HepG2 (cell line): ENCODE results near the gene CCSER2. TPM values are rescaled to one million over a fixed set of nuclear protein-coding genes. Genes with fewer than 3 reads are reported as not detected.
"Not testable (repeated sequence)": the region's sequence is repeated elsewhere in the genome, so short reads cannot be mapped to it uniquely, and the experiment has no call there.

Source experiments
- ATAC-seq: fragments of 200-7000 bp; cut with Tn5 transposase; 3 replicates; pipeline ENCODE4 v1.9.1; 2020; ENCODE audit warnings: mild to moderate bottlenecking, moderate library complexity
- BruUV-seq: library from RNA; stranded (reverse); fragments of 400-500 nt; replicated peaks from 2 replicates; lab custom pipeline; 2021; lab: Mats Ljungman, UMichigan
- CTCF ChIA-PET: fragments of 300-600 bp; formaldehyde crosslinking; extraction: SDS; loops from one replicate; lab custom pipeline; 2021; ENCODE audit warnings: low total read pairs, inconsistent platforms, low intra/inter-chr PET ratio; lab: Yijun Ruan, JAX
- POLR2A ChIA-PET: fragments of 350-600 bp; sonication (Branson Sonifier 250); formaldehyde crosslinking; loops from one replicate; lab custom pipeline; 2020; ENCODE audit warnings: antibody characterized with exemption, inconsistent platforms; lab: Yijun Ruan, JAX
- DNase-seq: peaks from one replicate; pipeline ENCODE4 v3.0.0-alpha.2; 2015; ENCODE audit warnings: low spot score
- FAIRE-seq: peaks from 3 replicates; lab custom pipeline; 2011; peaks lifted over from hg19 to GRCh38; lab: Jason Lieb, UNC
- H2AFZ ChIP-seq: one replicate; pipeline ENCODE4 v1.6.1; 2011; ENCODE audit warnings: low read length, inconsistent platforms
- H3K27ac ChIP-seq: fragments of 300-600 bp; 3 replicates; pipeline ENCODE4 v1.8.0; 2011; ENCODE audit warnings: mixed run types, mild to moderate bottlenecking, mixed read lengths, low read length, inconsistent platforms; ENCODE audit not compliant: insufficient read depth; ENCODE audit errors: extremely low read length
- H3K27me3 ChIP-seq, 2 experiments: fragments of 200-600 bp in 1 of 2; 2 replicates in 1 of 2; 3 replicates in 1 of 2; pipeline versions ENCODE4 v1.6.0 to v1.8.0; 2011; ENCODE audit warnings: low read length in 2 of 2, mild to moderate bottlenecking in 2 of 2, moderate library complexity in 2 of 2, inconsistent platforms in 1 of 2; ENCODE audit not compliant: insufficient read depth in 2 of 2, control insufficient read depth in 1 of 2
- H3K36me3 ChIP-seq, 2 experiments: fragments of 200-600 bp in 1 of 2; replicated peaks in 1 of 2; 2 replicates in 1 of 2; 3 replicates in 1 of 2; pipeline versions ENCODE4 v1.5.1 to v1.8.0; 2011; ENCODE audit warnings: low read length in 2 of 2, inconsistent platforms in 1 of 2; ENCODE audit not compliant: insufficient read depth in 2 of 2, control insufficient read depth in 1 of 2
- H3K4me1 ChIP-seq: 2 replicates; pipeline ENCODE4 v1.5.1; 2012; ENCODE audit warnings: low read length, inconsistent platforms; ENCODE audit not compliant: insufficient read depth
- H3K4me2 ChIP-seq: 2 replicates; pipeline ENCODE4 v1.6.0; 2011; ENCODE audit warnings: low read depth, low read length, inconsistent platforms
- H3K4me3 ChIP-seq, 3 experiments: fragments of 200-600 bp in 1 of 3; sonication (generic), shearing (Covaris generic) in 1 of 3; replicated peaks in 1 of 3; 2 replicates each; pipeline ENCODE4 v1.5.1; 2011 to 2016; ENCODE audit warnings: low read length in 3 of 3, inconsistent platforms in 2 of 3, low read depth in 2 of 3, mild to moderate bottlenecking in 2 of 3, control low read depth in 1 of 3, mixed read lengths in 1 of 3; ENCODE audit not compliant: insufficient read depth in 1 of 3
- H3K79me2 ChIP-seq: one replicate; pipeline ENCODE4 v1.6.1; 2011; ENCODE audit warnings: low read length, inconsistent platforms; ENCODE audit not compliant: insufficient read depth
- H3K9ac ChIP-seq: 2 replicates; pipeline ENCODE4 v1.6.0; 2011; ENCODE audit warnings: mild to moderate bottlenecking, low read depth, low read length, inconsistent platforms; ENCODE audit not compliant: insufficient read depth
- H3K9me3 ChIP-seq: 2 replicates; pipeline ENCODE4 v1.5.1; 2012; ENCODE audit warnings: mild to moderate bottlenecking, low read length
- H4K20me1 ChIP-seq: 2 replicates; pipeline ENCODE4 v1.6.0; 2011; ENCODE audit warnings: inconsistent platforms, mild to moderate bottlenecking, low read length, moderate library complexity; ENCODE audit not compliant: insufficient read depth
- CHD4 ChIP-seq: fragments of 200-600 bp; sonication (generic); IDR thresholded peaks from 2 replicates; pipeline ENCODE4 v1.7.0; 2017; ENCODE audit warnings: mild to moderate bottlenecking, low read length, borderline replicate concordance
- HOXA9 ChIP-seq: sonication (generic); formaldehyde crosslinking; IDR thresholded peaks from 2 replicates; pipeline ENCODE4 v1.8.1; 2022; ENCODE audit warnings: missing genetic modification reagents, mild to moderate bottlenecking, moderate library complexity, borderline replicate concordance
- MAFK ChIP-seq, 2 experiments: IDR thresholded peaks in 1 of 2; conservative IDR thresholded peaks in 1 of 2; 2 replicates each; pipeline ENCODE4 v1.6.1; 2011; ENCODE audit warnings: improper control_type of control experiment in 2 of 2, low read length in 2 of 2
- PAX8 ChIP-seq: sonication (generic); formaldehyde crosslinking; IDR thresholded peaks from 2 replicates; pipeline ENCODE4 v1.8.0; 2022; ENCODE audit warnings: mild to moderate bottlenecking, missing genetic modification reagents, borderline replicate concordance
- SRY ChIP-seq: sonication (generic); formaldehyde crosslinking; IDR thresholded peaks from 2 replicates; pipeline ENCODE4 v1.8.0; 2022; ENCODE audit warnings: mild to moderate bottlenecking, missing genetic modification reagents
- TBX3 ChIP-seq: fragments of 450-650 bp; IDR thresholded peaks from 2 replicates; pipeline ENCODE4 v1.6.1; 2017; ENCODE audit warnings: antibody characterized with exemption, mild to moderate bottlenecking, inconsistent platforms, borderline replicate concordance
- TRIM24 ChIP-seq: sonication (generic); formaldehyde crosslinking; IDR thresholded peaks from 2 replicates; pipeline ENCODE4 v1.8.0; 2022; ENCODE audit warnings: mild to moderate bottlenecking, missing genetic modification reagents
- ZEB1 ChIP-seq: IDR thresholded peaks from 2 replicates; pipeline ENCODE4 v1.6.1; 2012; ENCODE audit warnings: mild to moderate bottlenecking, low read depth, inconsistent platforms; ENCODE audit not compliant: insufficient replicate concordance
- ZFX ChIP-seq: sonication (generic); formaldehyde crosslinking; IDR thresholded peaks from 2 replicates; pipeline ENCODE4 v1.4.0; 2020; ENCODE audit warnings: mild to moderate bottlenecking, low read depth, missing genetic modification reagents, moderate library complexity
- ZMAT3 ChIP-seq: sonication (generic); formaldehyde crosslinking; conservative IDR thresholded peaks from 2 replicates; pipeline ENCODE4 v1.7.0; 2021; ENCODE audit warnings: missing genetic modification reagents
- ZNF101 ChIP-seq: sonication (generic); formaldehyde crosslinking; IDR thresholded peaks from 2 replicates; pipeline ENCODE4 v1.4.0; 2020; ENCODE audit warnings: mild to moderate bottlenecking, low read depth, missing genetic modification reagents, borderline replicate concordance
- ZNF124 ChIP-seq: sonication (generic); formaldehyde crosslinking; IDR thresholded peaks from 2 replicates; pipeline ENCODE4 v1.4.0; 2020; ENCODE audit warnings: missing genetic modification reagents
- ZNF24 ChIP-seq: fragments of 450-650 bp; IDR thresholded peaks from 2 replicates; pipeline ENCODE4 v1.6.1; 2017; ENCODE audit warnings: antibody characterized with exemption, mild to moderate bottlenecking
- WGBS: methylation state at CpG from one replicate; pipeline ENCODE4 v1.1.6; 2017; ENCODE audit warnings: low lambda C conversion rate; 5-methylcytosine and 5-hydroxymethylcytosine counted together
- in situ Hi-C: cut with HindIII; loops from 2 replicates; pipeline ENCODE4 v1.10.0; 2017; ENCODE audit warnings: low pct_unique_long_range_greater_than_20kb; ENCODE audit not compliant: extremely low pct_ligation_motif_present
- intact Hi-C: fragments of 100-400 bp; cut with micrococcal nuclease; formaldehyde crosslinking; loops from one replicate; pipeline ENCODE4 v1.10.0; 2022; ENCODE audit not compliant: unreplicated experiment
- polyA plus RNA-seq, 8 experiments: library from polyadenylated mRNA; depleted of rRNA in 3 of 8; stranded (reverse) in 7 of 8; unstranded in 1 of 8; fragments of >200 nt; fragmentation: Illumina TruSeq in 4 of 8; extraction: Trizol in 4 of 8; gene quantifications; 2 replicates each; pipeline versions ENCODE4 v1.2.1 to v1.2.3, GENCODE V29; 2011 to 2016; ENCODE audit warnings: low read depth in 4 of 8, missing spikeins in 1 of 8, mixed read lengths in 1 of 8; ENCODE audit not compliant: insufficient read depth in 1 of 8
- total RNA-seq, 5 experiments: library from RNA; depleted of rRNA; stranded (reverse); fragments of >200 nt; fragmentation: Illumina TruSeq; extraction: Trizol; gene quantifications; 2 replicates each; pipeline ENCODE4 v1.2.3, GENCODE V29; 2016; ENCODE audit warnings: low read depth in 1 of 5
- TF ChIP-seq, protein P1 (sequence below): sonication (generic); formaldehyde crosslinking; IDR thresholded peaks from 2 replicates; pipeline ENCODE4 v1.4.0; 2020; ENCODE audit warnings: missing genetic modification reagents
- TF ChIP-seq, protein P2 (sequence below): sonication (generic); formaldehyde crosslinking; IDR thresholded peaks from 2 replicates; pipeline ENCODE4 v1.8.1; 2023; ENCODE audit warnings: mild to moderate bottlenecking, inconsistent platforms, moderate library complexity, missing genetic modification reagents, borderline replicate concordance

Gene CCSER2
- total and polyA plus RNA-seq, 2 of the 13 experiments (the other 11 are each of a cell fraction or from before 2014, with no cell fraction given) = 13.3 to 17.2 TPM

DNA sequence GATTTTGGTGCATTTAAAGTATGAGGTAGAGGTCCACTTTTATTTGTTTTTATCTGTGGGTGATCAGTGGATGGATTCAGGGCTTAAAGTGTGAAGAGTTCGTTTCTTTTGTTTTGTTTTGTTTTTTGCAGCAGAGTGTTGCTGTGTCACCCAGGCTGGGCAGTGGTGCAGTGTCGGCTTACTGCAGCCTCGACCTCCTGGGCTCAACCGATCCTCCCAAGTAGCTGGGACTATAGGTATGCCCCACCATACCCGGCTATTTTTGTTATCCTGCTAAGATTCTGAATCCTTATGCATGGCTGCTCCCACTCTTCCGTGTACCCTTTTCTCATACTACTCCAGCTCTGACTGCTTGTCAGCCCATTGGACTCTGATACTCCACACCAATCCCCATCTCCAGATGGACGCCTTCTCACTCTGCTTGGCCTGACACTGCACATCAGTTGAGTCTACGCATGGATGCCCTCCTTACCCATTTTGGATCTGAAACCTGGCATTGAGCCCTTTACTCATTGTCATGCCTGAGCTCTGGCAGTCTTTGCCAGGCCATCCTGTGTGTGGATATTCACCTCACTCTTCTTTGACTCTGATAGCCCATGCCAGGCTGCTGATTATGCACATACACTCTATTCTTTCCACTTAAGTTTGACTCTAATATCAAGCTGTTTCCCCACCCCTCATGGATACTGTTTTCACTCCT, 119.5 kb downstream of the CCSER2 start:
- in situ Hi-C loops = no loop called here
- POLR2A ChIA-PET = no interaction called here
- Histone ChIP-seq H4K20me1 (no peaks in the 10 kb centered on the region), H3K4me2 (no peak overlapping the region), H3K27me3 (no peaks in the 10 kb centered on the region), H3K27ac (no peak overlapping the region), H3K36me3 (0 out of 5 replicates have a peak, but pooled peaks cover 1 to 5% of the 10 kb centered on the region in 2 experiments), H3K79me2 (no peaks in the 10 kb centered on the region), H3K9me3 (no peaks in the 10 kb centered on the region), H2AFZ (no peak overlapping the region), H3K4me3 (no peak overlapping the region), H3K4me1 (no peaks in the 10 kb centered on the region), H3K9ac (no peak overlapping the region)
- CTCF ChIA-PET = no interaction called here
- no peak for DNase-seq
- intact Hi-C loops = no loop called here
- no peak for FAIRE-seq
- TF ChIP-seq ZMAT3 (CRISPR knock-in tag) (no peak), TRIM24 (CRISPR knock-in tag) (no peak), ZNF24 (no peak), TBX3 (no peak), SRY (no peak), ZEB1 (no peak), ZNF101 (CRISPR knock-in tag) (no peak), MAFK (conservative IDR thresholded peaks at IDR 0.05 in 1 of 2, IDR thresholded peaks at IDR 0.05 in 1 of 2; ENCODE audit: low read length in 2 of 2) (no peak), PAX8 (no peak), CHD4 (no peak), ZFX (no peak), ZNF124 (CRISPR knock-in tag) (no peak), HOXA9 (CRISPR knock-in tag) (no peak)
- TF ChIP-seq, protein P1, sequence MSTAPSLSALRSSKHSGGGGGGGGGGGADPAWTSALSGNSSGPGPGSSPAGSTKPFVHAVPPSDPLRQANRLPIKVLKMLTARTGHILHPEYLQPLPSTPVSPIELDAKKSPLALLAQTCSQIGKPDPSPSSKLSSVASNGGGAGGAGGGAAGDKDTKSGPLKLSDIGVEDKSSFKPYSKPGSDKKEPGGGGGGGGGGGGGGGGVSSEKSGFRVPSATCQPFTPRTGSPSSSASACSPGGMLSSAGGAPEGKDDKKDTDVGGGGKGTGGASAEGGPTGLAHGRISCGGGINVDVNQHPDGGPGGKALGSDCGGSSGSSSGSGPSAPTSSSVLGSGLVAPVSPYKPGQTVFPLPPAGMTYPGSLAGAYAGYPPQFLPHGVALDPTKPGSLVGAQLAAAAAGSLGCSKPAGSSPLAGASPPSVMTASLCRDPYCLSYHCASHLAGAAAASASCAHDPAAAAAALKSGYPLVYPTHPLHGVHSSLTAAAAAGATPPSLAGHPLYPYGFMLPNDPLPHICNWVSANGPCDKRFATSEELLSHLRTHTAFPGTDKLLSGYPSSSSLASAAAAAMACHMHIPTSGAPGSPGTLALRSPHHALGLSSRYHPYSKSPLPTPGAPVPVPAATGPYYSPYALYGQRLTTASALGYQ (CRISPR knock-in tag) = no peak
- TF ChIP-seq, protein P2, sequence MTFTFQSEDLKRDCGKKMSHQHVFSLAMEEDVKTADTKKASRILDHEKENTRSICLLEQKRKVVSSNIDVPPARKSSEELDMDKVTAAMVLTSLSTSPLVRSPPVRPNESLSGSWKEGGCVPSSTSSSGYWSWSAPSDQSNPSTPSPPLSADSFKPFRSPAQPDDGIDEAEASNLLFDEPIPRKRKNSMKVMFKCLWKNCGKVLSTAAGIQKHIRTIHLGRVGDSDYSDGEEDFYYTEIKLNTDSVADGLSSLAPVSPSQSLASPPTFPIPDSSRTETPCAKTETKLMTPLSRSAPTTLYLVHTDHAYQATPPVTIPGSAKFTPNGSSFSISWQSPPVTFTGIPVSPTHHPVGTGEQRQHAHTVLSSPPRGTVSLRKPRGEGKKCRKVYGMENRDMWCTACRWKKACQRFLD (CRISPR knock-in tag) = no peak
- ATAC-seq = no peak
- BruUV-seq = no TSS peak
- 95% methylated on average over 8 of the region's 8 CpGs for WGBS

DNA sequence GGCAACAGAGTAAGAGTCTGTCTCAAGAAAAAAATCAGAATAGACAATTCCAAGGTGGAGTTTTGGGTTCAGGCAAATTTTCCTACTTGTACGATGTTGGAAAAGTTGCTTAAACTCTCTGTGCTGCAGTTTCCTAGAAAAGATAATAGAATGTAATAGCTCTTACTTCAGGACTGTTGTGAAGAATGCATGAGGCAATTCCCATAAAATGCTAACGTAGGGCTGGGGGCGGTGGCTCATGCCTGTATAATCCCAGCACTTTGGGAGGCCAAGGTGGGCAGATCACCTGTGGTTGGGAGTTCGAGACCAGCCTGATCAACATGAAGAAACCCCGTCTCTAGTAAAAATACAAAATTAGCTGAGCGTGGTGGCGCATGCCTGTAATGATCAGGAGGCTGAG, 121.0 kb downstream of the CCSER2 start:
- intact Hi-C loops, BruUV-seq, H3K27ac ChIP-seq, DNase-seq, H3K4me1 ChIP-seq, H3K9me3 ChIP-seq, POLR2A ChIA-PET, H3K9ac ChIP-seq, H3K27me3 ChIP-seq, CTCF ChIA-PET, H3K4me3 ChIP-seq, FAIRE-seq, H2AFZ ChIP-seq, H3K79me2 ChIP-seq, H4K20me1 ChIP-seq, H3K36me3 ChIP-seq, in situ Hi-C loops, H3K4me2 ChIP-seq, ATAC-seq: not testable (repeated sequence)
- WGBS = 98% methylated on average over 7 of the region's 7 CpGs
